Measurements from ENCODE around the gene PDZRN3.
"Not testable (repeated sequence)": the region's sequence is repeated elsewhere in the genome, so short reads cannot be mapped to it uniquely, and the experiment has no call there.

The PDZRN3 gene

DNA sequence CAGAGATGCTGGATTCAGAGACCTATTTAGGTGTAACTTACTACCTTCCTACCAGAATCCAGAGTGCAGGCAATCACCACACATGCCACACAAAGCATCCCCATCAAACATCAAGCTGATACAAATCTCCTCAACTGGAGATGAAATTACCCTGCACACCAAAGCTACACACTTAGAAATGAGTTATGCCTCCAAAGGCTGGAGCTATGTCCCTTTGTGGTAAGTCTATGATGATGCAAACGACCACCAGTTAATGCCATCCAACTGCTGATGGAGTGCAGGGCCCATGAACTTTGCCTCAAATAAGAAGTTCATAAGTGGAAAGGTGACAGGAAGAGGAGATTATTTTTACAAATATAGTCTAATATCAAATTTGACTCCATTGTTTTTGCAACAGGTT is 38.1 kb downstream of the PDZRN3 start:
- DNase-seq, result no peak

GRCh38 chr3:73586190-73586589 is 38.6 kb downstream of the PDZRN3 start:
- DNase-seq, result no peak

- no peak for DNase-seq
Measured at GRCh38 chr3:73584873-73585272, 39.9 kb downstream of the PDZRN3 start.

GRCh38 chr3:73582535-73582934 is 42.2 kb downstream of the PDZRN3 start:
- DNase-seq, result no peak

GRCh38 chr3:73581134-73581846 is 43.5 kb downstream of the PDZRN3 start:
- DNase-seq, result no peak

- DNase-seq, result no peak
Measured at GRCh38 chr3:73580343-73580742, 44.4 kb downstream of the PDZRN3 start.

GRCh38 chr3:73577704-73578103 is 47.0 kb downstream of the PDZRN3 start:
- DNase-seq, result no peak

- DNase-seq, result no peak
Measured at GRCh38 chr3:73576999-73577461, 47.7 kb downstream of the PDZRN3 start.

DNA sequence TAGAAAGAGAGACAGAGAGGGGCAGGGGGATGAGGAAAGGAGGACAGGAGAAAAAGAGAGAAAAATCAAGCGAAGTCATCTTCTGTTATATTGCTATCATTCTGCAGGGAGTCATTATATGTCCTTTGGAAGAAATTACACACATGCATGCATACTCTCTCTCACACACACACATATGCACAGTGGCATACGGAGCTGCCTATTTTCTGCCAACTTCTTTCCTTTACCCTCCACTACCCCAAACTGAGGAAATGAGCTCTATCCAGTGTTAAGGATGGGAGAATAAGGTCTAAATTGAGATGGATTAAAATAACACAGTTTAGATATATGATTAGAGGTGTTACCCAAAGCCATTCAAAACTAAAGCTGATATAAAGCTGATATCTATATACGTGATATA is 48.8 kb downstream of the PDZRN3 start:
- no peak for DNase-seq

GRCh38 chr3:73575519-73575918 is 49.2 kb downstream of the PDZRN3 start:
- no peak for DNase-seq

GRCh38 chr3:73573204-73573603 is 51.5 kb downstream of the PDZRN3 start:
- no peak for DNase-seq

- no peak for DNase-seq
Measured at GRCh38 chr3:73572368-73572767, 52.4 kb downstream of the PDZRN3 start.

DNA sequence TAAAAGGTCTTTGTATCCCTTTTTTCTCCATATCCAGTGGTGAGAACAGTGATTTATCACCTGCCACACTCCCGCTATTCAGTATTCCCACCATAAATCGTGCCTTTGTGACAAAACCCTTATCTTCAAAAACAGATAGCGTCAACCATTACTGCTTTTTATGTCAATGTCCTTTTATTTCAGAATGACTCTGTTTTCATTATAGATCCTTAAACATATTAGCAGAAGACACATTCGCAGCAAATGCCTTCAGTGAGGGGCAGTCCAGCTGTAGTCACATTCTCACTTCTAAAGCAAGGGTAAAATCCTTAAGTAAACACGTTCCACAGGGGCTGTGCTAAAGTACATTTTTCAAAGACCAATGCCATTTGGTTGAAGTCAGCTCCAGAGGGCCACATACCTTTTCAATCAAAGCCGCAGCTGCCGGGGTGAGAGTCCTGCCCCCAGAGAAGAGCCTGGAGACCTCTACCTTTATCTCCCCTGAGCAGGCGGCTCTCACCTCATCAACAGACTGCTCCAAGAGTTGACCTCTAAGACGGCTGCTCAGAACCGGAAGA is 53.4 kb downstream of the PDZRN3 start:
- no peak for DNase-seq

GRCh38 chr3:73569246-73569760 is 55.4 kb downstream of the PDZRN3 start:
- no peak for DNase-seq

DNA sequence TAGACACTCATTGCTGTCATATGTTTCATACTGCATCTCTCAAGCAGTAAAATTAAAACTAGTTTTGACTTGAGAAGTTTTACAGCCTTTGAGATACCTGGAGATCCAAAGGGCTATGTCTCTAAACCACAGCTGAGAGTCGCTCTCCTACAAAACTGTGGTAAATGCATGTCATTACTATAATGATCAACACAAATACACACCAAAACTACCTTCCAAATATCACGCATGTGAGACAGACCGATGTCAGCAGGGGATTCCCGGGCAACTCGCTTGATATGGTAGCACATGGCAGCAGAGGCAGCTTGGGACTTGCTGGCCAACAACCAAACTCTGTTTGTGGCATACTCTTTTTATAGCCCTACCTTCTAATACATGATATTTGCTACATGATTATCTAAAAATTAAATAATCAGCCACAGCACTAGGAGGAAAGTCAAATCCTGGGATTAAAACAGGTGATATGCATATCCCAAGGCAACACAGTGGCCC is 56.3 kb downstream of the PDZRN3 start:
- no peak for DNase-seq

DNA sequence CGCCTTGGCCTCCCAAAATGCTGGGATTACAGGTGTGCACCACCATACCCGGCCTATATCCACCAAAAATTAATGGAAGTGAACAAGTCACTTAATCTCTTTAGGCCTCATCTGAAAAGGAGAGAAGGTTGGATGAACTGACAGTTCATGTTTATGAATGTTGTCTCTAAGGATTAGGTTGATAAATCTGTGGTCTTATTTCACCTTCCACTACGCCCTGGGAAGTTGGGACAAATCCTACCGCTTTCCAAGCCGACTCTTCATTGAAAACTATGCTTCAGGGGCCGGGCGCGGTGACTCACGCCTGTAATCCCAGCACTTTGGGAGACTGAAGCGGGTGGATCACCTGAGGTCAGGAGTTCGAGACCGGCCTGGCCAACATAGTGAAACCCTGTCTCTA is 59.4 kb downstream of the PDZRN3 start:
- DNase-seq, result not testable (repeated sequence)

DNA sequence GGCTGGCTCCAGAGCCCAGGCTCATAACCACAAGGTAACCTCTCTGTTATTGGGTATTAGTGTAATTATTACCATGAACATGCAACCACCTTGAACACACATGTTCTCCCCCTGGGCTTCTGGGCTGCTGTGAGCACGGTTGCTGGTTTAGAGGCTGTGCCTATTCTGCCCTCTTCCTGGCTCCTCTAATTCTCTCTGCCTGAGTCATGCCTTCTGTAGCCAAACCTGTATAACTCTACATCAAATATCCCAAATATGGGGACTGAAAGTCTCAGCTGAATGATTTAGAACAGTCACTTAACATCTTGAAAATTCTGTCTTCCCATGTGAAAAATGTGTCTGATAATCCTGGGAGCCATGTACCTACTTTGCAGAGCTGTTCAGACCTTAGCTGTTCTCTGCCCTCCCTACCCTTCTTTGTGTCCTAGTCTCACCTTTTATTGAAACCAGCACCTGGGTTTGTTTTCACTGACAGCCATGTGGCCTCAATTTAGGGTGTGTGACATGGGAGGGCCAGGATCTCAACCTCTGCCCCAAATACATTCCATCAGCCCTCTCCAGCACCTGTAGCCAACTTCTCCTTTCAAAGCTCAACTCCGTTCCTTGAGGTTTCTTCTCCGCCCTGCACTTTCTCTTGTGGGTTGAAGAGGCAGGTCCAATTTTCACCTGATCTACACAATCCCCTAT is 60.7 kb downstream of the PDZRN3 start:
- no peak for DNase-seq

DNA sequence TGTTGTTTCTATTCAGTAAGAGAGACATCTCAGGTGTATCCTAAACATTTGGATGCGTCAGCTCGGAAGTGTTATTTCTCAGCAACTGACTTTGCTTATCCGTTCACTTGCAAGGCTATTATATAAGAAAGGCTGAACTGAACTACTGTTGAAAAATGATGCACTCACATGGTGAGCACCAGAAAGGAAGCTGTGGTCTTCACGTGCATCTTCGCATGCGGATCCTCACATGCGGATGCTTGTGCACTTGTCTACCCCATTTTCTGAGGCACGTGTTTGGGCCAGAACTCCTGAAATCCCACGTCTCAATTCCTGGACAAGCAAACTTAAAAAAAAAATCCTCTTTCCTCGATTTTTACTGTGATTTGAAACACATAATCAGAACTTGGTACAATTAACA is 63.2 kb downstream of the PDZRN3 start:
- no peak for DNase-seq

DNA sequence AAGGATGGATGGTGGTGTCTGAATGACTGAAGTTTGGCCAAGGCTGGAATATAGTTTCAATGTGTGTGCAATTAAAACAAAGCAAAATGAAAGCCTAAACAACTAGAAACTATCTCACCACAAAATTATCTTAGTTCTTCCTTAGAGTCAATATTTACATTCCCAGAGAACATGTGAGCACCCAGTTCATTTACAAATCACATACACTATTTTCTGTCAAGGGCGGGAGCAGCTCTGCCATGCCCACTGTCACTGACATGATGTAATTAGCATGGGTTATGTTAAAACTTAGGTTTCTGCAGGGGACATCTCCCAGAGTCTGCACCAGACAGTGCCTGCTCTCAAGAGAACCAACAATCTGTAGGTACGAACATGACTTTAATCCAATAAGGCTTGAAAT is 65.0 kb downstream of the PDZRN3 start:
- no peak for DNase-seq

- no peak for DNase-seq
Measured at GRCh38 chr3:73558727-73559075, 66.0 kb downstream of the PDZRN3 start.

DNA sequence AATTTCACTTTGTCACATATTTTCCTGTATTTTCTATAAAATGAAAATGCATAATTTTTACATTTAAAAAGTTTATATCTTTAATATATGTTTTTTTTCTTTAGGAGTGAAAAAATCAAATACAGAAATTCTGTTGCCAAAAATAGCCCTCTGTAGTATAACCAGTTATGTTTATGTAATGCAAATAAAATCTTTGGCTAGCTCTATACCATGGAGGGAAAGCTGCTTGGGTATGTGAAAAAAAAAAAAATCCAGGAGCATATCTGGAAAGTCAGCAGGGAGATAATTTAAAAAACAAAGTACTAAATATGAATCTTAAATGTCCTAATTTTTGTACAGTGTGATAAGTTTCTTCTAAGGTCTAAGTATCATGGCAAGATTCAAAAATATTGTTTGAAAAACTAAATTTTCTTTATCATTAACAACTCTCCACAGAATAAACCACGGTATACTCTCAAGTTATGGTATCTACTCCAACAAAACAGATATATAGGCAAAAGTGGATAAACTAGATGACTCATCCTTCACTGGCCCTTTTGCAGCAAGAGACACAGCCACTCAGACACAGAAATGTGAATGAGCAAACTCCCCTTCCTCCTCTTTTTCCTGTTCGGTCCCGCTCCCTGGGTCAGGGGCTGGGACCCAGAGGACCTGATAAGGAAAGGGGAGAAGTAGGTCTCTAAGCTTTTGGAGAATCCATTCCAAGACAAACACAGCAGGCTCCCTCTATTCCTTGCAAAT is 66.6 kb downstream of the PDZRN3 start:
- DNase-seq, result no peak

- no peak for DNase-seq
Measured at GRCh38 chr3:73556520-73557372, 68.0 kb downstream of the PDZRN3 start.
